Measurements from ENCODE around the gene DUS4L.
"Not testable (repeated sequence)": the region's sequence is repeated elsewhere in the genome, so short reads cannot be mapped to it uniquely, and the experiment has no call there.

The DUS4L gene, protein sequence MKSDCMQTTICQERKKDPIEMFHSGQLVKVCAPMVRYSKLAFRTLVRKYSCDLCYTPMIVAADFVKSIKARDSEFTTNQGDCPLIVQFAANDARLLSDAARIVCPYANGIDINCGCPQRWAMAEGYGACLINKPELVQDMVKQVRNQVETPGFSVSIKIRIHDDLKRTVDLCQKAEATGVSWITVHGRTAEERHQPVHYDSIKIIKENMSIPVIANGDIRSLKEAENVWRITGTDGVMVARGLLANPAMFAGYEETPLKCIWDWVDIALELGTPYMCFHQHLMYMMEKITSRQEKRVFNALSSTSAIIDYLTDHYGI

DNA sequence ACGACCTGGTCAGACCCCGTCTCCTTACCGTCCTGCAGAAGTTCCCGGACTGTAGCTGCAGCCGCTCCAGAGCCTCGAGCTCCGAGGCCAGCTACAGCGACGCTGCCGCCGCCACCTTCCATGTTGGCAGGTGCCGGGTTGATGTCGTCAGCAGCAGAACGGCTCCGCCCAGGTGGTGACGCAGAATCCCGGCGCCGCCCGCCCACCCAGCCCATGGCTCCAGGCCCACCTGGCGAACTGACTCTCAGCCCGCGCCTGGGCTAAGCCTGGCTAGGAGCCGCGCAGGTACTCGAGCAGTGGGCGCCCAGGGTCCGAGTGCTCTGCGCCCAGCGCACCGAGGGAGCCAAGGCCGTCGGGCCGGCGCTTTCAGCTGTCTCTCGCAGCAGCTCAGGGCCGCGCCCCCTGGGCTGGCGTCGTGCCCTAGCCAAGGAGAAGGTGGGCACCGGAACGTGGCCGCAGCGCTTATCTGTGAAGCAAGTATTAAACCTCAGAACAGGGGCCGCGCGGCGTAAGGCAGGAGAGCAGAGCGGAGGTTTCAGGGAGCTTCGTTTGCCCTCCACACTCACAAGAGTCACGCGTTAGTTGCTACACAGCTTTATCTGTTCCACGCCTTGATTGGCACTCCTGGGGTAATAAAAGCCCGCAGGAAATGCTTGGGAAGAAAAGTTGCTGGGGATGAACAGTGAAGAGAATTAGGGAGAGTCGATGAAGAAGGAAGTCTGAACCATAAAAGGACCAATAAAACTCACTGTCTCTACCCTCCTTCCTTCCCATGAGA, at the start of gene DUS4L, which contains the start of gene COG5:
Gene DUS4L, plus strand, starts transcription at position 197 of the 778 bp plus-strand sequence. CDS start 3,100 bp downstream, outside the sequence.
Gene COG5, minus strand, starts transcription at position 146 of the 778 bp plus-strand sequence. Its CDS starts 24 bp downstream, at position 122.
- DNase-seq, result peak; percentile 54

DNA sequence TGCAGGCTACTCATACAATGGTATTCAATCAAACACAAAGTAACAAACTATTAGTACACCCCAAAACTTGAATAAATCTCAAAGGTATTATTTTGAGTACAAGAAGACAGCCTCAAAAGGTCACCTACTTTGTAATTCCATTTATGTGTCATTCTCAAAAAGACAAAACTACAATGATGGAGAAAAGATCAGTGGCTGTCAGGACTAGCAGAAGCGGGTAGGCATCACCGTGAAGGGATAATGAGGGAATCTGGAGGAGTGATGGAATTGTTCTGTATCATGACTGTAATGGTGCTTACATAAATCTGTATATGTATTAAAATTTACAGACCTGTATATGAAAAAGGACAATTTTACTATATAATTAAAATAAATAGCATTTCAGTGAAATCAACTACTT, 37.1 kb upstream of the DUS4L start:
- no peak for DNase-seq

DNA sequence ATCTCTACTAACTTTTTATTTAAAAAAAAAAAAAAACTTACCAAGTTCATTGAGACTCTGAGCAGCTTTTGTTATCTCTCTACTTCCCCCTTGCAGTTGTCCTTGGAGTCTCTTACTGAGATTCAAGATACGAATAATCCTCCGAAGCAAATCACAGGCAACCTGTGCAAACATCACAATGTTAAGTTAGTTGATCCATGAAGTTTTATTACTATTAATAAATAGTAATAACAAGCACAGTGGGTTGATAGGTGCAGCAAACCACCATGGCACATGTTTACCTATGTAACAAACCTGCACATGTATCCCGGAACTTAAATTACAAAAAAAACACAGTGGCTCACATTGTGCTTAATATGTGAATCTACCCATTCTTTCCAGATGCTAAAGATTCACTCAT, 36.6 kb upstream of the DUS4L start:
- DNase-seq, result no peak

DNA sequence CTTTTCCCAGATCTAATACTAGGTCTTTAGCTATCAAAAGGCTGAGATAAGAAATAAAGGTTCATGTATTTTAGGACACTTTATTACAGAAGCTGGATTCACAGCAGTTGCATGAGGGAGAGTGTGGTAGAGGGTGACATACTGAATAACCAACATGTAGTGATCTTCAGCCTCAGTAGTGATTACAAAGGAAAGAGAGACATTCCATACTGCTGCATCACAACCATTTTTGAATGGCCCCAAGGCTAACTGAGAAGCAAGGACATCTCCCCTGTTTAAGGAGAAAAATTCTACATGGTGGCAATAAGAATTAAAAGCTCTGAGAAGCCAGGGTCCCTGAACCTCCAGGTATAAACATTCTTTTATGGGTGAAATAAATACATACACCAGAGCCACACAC, 35.3 kb upstream of the DUS4L start:
- DNase-seq, result no peak

DNA sequence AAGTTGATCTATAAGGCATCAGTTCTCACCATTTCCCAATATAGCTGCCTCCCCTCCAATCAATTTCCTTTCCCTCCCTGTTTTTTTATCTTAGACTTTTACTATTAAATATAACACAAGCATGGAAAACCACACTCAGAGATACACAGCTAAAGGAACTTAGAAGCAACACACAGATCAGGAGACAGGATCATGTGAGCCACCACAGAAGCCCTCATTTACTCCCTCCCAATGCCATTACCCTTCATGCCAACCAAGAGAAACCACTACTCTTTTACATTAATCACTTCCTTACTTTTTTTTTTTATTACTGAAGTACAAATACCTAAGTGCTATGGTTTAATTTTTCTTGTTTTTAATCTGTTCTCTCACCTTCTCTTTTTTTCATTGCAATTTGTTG, 33.0 kb upstream of the DUS4L start:
- no peak for DNase-seq

DNA sequence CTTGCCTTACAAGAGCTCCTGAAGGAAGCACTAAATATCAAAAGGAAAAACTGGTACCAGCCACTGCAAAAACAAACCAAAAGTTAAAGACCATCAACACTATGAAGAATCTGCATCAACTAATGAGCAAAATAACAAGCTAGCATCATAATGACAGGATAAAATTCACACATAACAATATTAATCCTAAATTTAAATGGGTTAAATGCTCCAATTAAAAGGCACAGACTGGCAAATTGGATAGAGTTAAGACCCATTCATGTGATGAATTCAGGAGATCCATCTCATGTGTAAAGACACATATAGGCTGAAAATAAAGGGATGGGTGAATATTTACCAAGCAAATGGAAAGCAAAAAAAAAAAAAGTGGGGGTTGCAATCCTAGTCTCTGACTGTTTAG, 29.6 kb upstream of the DUS4L start:
- no peak for DNase-seq

DNA sequence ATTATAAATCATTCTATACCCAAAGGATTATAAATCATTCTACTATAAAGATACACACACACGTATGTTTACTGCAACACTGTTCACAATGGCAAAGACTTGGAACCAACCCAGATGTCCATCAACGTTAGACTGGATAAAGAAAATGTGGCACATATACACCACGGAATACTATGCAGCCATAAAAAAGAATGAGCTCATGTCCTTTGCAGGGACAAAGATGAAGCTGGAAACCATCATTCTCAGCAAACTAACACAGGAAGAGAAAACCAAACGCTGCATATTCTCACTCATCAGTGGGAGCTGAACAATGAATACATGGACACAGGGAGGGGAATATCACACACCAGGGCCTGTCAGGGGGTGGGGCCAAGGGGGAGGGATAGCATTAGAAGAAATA, 26.5 kb upstream of the DUS4L start:
- DNase-seq, result not testable (repeated sequence)

DNA sequence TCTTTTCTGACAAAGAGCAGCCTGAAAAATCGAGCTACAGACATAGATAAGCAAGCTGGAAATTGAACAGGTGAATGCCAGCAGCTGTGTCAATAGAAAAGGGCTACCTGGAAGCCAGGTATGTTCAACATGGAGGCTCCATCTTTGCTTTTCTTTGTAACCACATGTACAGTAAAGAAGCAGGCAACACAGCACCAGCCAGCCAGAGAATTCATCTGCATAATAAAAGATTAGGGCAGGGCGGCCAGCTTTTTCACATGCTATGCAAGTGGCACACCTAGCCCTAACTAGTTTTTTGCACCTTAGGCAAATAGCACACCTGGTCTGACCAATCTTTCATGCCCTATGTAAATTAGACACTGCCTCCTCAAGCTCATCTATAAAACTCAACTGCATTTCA, 25.8 kb upstream of the DUS4L start:
- DNase-seq, result peak; percentile 74

DNA sequence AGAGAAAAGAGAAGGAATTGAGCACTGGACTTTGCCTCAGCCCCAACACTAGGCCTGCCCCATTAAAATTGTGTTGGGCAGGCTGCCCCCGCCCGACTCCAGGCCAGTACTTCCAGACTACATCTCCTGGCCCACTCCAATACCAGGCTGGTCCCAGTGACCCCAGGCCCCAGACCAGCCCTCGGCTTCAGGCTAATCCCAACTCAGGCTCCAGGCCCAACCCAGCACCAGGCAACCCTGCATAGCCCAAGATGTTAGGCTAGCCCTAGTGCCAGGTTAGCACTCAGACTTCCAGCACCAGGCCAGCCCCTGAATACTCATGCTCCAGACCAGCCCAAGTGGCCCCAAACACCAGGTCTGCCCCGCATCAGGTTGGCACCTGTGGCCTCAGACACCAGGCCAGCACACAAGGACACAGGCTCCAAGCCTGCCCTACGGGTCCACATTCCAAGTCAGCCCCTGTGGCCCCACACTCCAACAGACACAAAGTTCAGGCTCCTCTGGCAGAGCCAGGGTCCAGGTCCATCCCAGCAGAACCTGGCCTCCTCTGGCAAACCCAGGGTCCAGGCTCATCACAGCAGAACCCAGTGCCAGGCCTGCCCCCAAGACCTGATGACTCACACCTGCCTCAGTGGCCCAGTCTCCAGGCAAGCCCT, 20.3 kb upstream of the DUS4L start:
- DNase-seq, result no peak

DNA sequence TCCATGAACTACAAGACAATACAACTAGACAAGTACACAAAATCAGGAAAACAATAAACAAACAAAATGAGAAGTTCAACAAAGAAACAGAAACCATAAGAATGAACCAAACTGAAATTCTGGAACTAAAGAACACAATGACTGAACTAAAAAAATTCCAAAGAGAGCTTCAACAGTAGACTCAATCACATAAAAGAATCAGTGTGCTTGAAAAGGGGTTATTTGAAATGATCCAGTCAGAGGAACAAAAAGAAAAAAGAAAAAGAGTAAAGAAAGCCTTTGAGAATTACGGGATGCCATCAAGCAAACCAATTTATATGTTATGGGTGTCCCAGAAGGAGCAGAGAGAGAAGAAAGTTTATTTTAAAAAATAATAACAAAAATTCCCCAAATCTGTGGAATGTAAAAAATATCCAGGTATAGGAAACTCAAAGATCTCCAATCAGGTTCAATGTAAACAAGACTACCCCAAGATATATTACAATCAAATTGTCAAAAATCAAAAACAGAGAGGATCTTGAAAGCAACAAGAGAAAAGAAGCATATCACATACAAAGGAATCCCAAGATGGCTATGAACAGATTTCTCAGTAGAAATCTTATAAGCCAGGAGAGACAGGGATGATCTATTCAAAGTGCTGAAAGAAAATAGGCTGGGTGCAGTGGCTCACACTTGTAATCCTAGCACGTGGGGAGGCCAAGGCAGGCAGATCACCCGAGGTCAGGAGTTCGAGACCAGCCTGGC, 18.8 kb upstream of the DUS4L start:
- no peak for DNase-seq

DNA sequence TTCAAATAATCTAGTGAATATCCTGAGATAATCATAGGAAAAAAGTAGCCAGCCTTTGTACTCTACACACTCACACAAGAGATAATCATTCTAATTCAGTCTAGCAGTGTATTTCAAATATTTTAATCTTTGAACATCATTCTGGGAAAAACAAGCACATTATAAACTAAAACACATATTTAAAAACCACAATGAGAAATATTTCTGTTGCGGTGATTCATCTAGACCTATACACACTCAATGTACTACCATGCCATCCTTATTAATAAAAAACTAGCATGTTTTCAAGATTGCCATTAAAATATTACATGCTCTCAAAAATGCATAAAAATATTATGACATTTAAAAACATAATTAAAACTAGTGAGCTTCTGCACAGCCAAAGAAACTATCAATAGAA, 11.8 kb upstream of the DUS4L start:
- DNase-seq, result no peak

DNA sequence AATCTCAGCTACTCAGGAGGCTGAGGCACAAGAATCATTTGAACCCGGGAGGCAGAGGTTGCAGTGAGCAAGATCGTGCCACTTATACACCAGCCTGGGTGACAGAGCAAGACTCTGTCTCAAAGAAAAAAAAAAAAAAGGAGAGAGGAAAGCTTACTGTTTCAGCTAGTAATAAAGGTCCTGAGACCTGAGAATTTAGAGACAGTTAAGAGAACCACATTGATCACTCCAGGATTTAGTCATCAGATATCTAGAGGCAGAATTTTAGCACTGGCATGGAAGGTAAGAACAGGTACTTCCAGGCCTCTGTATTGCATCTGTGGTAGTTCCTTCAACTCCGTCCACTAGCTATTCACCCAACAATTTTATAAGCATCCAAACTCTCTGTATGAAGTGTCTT, 7.9 kb upstream of the DUS4L start:
- DNase-seq, result no peak

DNA sequence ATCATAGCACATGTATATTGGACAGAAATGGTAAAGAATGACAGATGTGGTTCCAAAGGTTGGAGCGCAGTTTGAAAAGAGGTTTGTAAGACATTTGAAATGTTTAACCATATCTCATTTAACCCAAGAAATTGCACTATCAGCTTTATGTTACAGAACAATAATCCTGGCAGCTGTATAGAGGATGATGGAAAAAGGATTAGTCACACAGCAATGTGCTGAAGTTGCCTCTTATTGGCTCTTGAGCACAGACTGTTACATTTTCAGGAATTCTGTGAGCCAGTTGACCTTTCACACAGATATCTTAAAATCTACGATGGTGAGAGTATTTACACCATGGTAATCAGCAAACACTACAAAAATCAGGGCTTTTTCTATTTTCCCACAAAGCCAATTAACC, 3.9 kb upstream of the DUS4L start:
- no peak for DNase-seq

DNA sequence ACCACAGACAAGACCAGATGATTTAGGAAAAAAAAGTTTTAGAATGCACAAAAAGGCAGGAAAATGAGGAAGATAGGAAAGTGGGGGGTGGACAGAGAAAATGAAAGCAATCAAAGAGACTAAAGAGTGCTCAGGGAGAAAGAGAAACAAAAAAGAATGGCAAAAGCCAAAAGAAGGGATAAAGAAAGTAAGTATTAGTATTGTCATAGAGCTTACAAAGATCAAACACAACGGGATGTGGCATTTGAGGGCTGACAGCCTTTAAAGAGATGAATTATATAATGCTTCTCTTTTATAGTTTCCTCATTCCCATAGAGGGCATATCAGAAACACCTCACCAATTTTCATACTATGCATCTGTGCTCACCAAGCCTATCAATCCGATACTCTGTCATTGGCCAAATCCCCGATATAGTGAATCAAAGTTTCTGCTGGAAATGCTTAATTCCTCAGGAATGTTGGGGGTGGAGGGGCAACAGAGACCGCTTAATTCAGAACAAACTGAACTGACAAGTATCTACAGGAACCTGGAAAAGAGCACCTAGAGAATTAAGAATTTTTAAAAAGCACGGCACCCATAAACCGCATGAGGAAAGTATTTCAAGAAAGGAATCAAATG, 2.8 kb upstream of the DUS4L start:
- no peak for DNase-seq

DNA sequence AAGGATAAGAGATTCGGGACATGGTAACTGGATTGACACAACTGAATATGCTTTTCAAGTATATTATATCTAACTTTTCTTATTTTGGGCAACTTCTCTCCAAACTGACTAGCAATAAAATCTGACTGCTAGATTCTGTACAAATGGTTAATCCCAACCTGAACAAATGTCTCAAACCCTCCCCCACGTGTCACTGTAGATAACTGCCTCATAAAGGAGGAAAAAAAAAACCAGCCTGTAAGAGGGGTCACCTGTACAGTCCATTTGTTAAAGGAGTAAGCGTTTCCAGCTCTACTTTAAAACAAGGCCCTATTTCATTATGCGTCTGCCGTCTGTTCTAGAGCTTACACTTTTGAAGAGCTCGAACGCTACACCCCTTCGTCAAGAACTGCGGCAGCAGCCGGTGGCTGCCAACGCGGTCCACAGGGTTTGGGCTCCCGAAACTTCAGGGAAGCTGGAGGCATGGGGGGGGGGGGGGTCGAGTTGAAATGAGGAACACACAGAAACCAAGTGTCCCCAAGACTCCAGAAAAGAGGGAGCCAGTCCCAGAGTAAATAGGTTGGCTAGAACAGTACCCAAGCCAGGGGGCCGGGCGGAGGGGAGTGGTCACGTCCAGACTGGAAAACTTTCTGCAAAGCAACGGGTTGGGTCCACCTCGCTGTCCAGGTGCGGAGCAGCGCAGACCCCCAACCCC, 543 bp upstream of the DUS4L start:
- DNase-seq, result peak; percentile 47

DNA sequence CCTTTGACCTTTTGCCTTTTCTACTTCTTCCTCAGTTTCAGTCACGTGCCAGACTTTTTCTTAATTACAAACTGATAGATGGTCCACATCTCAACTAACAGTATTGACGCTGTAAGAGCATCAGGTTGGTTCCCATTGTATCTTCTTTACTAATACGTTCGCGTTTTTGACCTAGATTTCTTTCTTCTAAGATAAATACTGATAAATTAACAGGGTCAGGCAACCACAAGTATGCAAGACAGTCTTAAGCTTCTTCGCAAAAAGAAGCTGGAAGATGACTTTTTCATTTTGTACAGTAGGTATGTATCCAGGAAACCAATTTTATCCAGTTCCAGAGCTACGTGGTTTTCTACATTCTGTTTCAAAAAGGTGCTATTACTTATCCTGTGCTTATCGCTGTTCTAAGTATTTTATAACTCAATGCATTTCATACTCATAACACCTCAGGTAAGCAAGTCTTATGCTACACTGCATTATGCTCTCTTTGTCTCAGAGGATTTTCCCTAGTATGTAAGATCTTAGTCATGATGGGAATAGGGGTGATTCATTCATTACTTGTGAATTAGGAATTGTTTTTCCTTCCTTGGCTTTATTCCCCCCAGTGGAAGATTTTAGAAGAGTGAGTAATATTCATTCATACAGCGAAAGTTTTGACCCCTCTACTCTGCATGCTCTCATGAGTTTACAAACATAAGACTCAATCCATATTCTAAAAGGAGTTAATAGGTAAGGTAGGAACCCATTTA, 955 bp downstream of the DUS4L start:
- no peak for DNase-seq

DNA sequence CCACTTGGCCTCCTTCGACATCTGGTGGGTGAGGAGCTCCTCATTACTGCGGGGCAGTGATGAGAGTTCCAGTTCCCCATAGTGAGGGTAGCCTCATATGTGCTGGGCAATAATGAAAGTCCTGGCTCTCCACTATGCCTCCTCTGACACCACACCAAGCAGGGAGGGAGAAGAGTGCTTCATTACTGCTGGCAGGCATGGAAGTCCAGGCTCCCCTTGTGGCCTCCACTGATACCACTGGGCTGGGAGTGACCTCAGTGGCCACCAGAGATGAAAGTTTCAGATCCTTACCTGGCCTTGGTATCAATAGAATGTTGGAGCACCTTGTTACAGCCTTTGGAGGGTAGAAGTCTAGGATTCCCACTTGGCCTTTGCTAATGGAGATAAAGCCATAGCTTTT, 6.5 kb downstream of the DUS4L start:
- no peak for DNase-seq

DNA sequence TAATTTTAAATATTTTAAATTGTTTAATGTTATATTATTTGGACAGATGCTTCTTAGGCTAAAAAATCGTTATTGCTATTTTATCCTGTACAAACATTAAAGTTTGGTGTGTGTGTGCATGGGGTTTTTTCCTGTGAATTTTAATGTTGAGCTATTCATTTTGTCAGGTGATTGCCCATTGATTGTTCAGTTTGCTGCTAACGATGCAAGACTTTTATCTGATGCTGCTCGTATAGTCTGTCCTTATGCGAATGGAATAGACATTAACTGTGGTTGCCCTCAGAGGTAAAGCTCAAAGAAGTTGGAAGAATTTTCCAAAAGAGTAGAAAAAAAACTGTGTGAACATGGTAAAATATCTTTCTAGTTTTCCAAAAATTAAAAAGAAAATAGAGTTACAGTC, 9.8 kb downstream of the DUS4L start:
- no peak for DNase-seq

DNA sequence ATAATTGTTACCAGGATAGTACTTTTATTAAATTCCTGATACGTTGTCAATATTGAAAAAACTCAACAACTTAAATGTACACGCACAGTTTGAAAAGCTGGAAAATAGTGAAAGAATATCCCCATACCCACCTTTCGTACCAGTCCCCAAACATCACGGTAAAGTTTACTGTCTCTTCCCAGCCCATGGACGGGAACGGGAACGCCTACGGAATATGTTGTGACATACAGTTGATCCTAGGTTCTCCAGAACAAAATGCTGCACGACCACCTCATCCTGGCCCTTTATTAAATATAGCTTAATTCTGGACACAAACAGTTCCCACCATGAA, 15.7 kb downstream of the DUS4L start:
- DNase-seq, result no peak

DNA sequence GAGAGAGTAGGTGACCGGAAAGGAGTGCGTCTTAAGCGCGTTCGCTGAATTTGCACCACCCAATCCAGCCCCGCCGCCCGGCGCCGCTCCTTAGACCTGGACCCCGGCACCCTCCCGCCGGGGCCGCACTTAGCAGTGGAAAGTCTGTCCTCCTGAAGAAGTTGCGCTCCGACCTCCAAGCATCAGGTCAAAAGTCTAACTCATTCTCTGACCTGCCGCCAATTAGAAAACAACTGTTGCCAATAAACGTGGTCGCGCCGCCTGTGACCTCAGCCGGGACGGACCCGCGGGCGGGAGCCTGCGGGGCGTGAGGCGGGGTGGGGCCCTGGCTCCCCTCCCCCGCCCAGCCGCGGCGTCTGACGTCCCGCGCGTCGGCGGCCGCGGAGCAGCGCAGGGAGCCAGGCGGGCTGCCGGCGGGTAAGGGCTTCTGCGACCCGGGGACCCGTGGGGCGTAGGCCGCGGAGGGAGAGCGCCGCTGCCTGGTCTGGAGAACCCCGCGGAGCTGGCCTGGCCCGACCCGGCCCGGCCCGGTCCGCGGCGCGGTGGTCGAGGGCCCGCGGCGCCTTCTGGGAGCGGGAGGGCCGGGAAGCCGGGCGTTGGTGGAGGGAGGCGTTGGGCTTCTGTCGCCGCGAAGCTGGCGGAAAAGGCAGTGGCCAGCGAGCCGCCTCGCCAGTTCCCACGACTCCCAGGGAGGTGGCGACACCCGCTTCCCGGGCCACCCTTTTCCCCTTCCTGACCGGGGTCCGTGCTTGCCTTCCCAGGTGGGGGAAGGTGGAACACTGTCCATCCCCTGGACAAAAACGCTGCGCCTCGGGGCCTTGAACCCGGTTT, 16.3 kb downstream of the DUS4L start, which contains the start of gene BCAP29:
Gene BCAP29, plus strand, starts transcription at position 362 of the 831 bp plus-strand sequence. CDS start 527 bp downstream, outside the sequence.
- DNase-seq, result peak; percentile 19
